Psoas muscle (tissue), 8 donors: Measurements from ENCODE around the gene PBX1. TPM values are rescaled to one million over a fixed set of nuclear protein-coding genes. Genes with fewer than 3 reads are reported as not detected.

ENCODE experiments used
- ATAC-seq, 4 donors: fragments of 200-7000 bp; cut with Tn5 transposase; one replicate each; pipeline ENCODE4 v1.9.1; 2020; ENCODE audit warnings: moderate library complexity in 3 of 4, mild to moderate bottlenecking in 2 of 4
- DNase-seq, 2 donors: peaks; one replicate each; pipeline ENCODE4 v3.0.0-alpha.2; 2020
- H3K27ac ChIP-seq: fragments of 200-600 bp; one replicate; pipeline ENCODE4 v1.8.0; 2022
- H3K27me3 ChIP-seq, 3 donors: fragments of 200-600 bp in 1 of 3; one replicate each; pipeline versions ENCODE4 v1.6.1 to v1.8.0; 2013 to 2022; ENCODE audit warnings: low read length in 2 of 3, mild to moderate bottlenecking in 2 of 3, moderate library complexity in 1 of 3; ENCODE audit not compliant: insufficient read depth in 3 of 3
- H3K36me3 ChIP-seq, 2 donors: fragments of 200-600 bp in 1 of 2; one replicate each; pipeline versions ENCODE4 v1.6.1 to v1.8.0; 2013 to 2022; ENCODE audit warnings: low read depth in 1 of 2, mild to moderate bottlenecking in 1 of 2, moderate library complexity in 1 of 2; ENCODE audit not compliant: insufficient read depth in 1 of 2
- H3K4me1 ChIP-seq: fragments of 200-600 bp; one replicate; pipeline ENCODE4 v1.8.0; 2022
- H3K4me3 ChIP-seq: fragments of 200-600 bp; one replicate; pipeline ENCODE4 v1.8.0; 2022; ENCODE audit warnings: mild to moderate bottlenecking
- H3K9me3 ChIP-seq: fragments of 200-600 bp; one replicate; pipeline ENCODE4 v1.8.0; 2022
- WGBS, 3 donors: extraction: QIAGEN DNeasy Blood & Tissue Kit; methylation state at CpG; one replicate each; pipeline versions ENCODE4 v1.1.6 to v1.1.7; 2013; 5-methylcytosine and 5-hydroxymethylcytosine counted together
- intact Hi-C, 2 donors: fragments of 100-400 bp; cut with DNase I; formaldehyde crosslinking; loops; one replicate each; pipeline versions ENCODE4 v1.11.0 to v1.14.2; 2022
- polyA plus RNA-seq, 3 donors: library from polyadenylated mRNA; stranded (reverse); fragments of 200-250 nt; gene quantifications; one replicate each; pipeline ENCODE4 v1.2.3, GENCODE V29; 2013
- total RNA-seq, 4 donors: library from RNA; stranded (reverse); fragmentation: NEBNext Ultra II Directional in 2 of 4; extraction: Animal tissue kit (Norgen Biotek cat#: 25700) in 2 of 4; gene quantifications; one replicate each; pipeline versions ENCODE4 v1.2.1 to v1.2.4, GENCODE V29; 2021 to 2023
- TF ChIP-seq, protein P1 (sequence below): fragments of 200-600 bp; IDR thresholded peaks from one replicate; pipeline ENCODE4 v1.8.0; 2022; ENCODE audit warnings: antibody characterized with exemption
- donor health status: healthy with polysubstance abuse.
- donor health status: DM: no; HTN: no; CAD: no; lungs with moderate emphysema.
- donor health status: Bipolar disorder and iron deficiency.
- donor health status: healthy.
- donor health status: DM: yes; HTN: yes; CAD: no.
- donor health status: DM: no; HTN: no; CAD: no.
- donor health status: DM: no; HTN: no; CAD: no.
- donor health status: DM: yes; HTN: yes; CAD: no.

Gene PBX1
- total and polyA plus RNA-seq, 7 donors, result 10.6 to 69.9 (median 59.3) TPM

DNA sequence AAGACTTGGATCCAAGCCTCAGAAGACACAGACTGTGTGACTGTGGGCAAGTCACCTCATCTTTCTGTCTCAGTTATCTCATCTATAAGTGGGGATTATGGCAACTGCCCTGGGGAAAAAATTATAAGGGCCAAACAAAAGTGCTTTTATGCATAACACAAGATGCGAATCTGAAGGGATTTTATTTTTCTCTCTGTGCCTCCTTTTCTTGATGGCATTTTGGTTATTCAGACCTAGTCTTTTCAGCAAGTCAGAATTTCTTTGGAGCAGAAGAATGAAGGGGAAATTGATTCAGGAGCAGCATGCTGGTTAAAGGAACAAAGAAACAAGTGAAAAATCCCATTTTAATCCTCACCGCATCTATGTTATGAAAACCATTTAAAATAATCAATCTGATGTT, 86.9 kb downstream of the PBX1 start:
- no peaks in the 10 kb centered on the region for H3K9me3 ChIP-seq
- 94 to 99% (median 97%) methylated on average over 2 of the region's 2 CpGs for WGBS, 3 donors
- ATAC-seq (no peak), DNase-seq (no peak)
- H3K27me3 ChIP-seq, result no peaks in the 10 kb centered on the region
- H3K4me1 ChIP-seq, result peaks cover 82% of the 10 kb centered on the region
- H3K27ac ChIP-seq, result peak overlapping the region; percentile 95
- TF ChIP-seq, protein P1, sequence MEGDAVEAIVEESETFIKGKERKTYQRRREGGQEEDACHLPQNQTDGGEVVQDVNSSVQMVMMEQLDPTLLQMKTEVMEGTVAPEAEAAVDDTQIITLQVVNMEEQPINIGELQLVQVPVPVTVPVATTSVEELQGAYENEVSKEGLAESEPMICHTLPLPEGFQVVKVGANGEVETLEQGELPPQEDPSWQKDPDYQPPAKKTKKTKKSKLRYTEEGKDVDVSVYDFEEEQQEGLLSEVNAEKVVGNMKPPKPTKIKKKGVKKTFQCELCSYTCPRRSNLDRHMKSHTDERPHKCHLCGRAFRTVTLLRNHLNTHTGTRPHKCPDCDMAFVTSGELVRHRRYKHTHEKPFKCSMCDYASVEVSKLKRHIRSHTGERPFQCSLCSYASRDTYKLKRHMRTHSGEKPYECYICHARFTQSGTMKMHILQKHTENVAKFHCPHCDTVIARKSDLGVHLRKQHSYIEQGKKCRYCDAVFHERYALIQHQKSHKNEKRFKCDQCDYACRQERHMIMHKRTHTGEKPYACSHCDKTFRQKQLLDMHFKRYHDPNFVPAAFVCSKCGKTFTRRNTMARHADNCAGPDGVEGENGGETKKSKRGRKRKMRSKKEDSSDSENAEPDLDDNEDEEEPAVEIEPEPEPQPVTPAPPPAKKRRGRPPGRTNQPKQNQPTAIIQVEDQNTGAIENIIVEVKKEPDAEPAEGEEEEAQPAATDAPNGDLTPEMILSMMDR, result no peak
- intact Hi-C loops, result loop anchor here in 1 of 2 donors (5.0 kb wide), 1 partner anchor 46 kb away; no protein-coding TSS in a partner anchor
- no peaks in the 10 kb centered on the region for H3K36me3 ChIP-seq
- H3K4me3 ChIP-seq, result no peak overlapping the region

- no peak for ATAC-seq
- Histone ChIP-seq H3K4me3 (no peak overlapping the region), H3K27ac (peak overlapping the region; percentile 95), H3K27me3 (no peaks in the 10 kb centered on the region), H3K36me3 (no peaks in the 10 kb centered on the region), H3K4me1 (peaks cover 78% of the 10 kb centered on the region), H3K9me3 (no peaks in the 10 kb centered on the region)
- 57 to 69% (median 59%) methylated on average over 6 of the region's 6 CpGs for WGBS, 3 donors
- intact Hi-C loops, result loop anchor here in 1 of 2 donors (5.0 kb wide), 1 partner anchor 45 kb away; no protein-coding TSS in a partner anchor
- no peak for DNase-seq
- TF ChIP-seq, protein P1, result no peak
These were observed 88.2 kb downstream of the PBX1 start for GRCh38 chr1:164647211-164647610.

DNA sequence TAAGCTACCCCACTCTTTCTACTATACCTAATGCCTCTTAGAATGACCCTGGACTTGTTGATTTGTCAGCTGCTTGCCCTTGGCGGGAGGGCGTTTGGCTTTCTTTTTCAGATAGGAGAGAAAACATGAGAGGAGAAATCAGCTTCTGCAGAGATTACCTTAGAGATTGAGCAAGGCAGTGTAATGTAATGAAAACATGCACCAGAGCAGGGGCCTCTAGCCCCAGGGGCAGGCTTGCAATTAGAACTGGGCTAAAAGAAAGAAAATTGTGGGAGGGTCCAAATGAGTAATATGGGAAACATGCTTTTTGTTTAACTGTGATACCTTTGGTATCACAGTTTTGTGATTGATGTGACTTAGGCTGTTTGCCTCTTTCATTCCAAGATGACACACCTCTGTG, 89.7 kb downstream of the PBX1 start:
- Histone ChIP-seq H3K27ac (peak overlapping the region; percentile 95), H3K4me3 (peak overlapping the region; percentile 16), H3K9me3 (no peaks in the 10 kb centered on the region), H3K4me1 (peaks cover 69% of the 10 kb centered on the region), H3K36me3 (no peaks in the 10 kb centered on the region), H3K27me3 (no peaks in the 10 kb centered on the region)
- 9 to 39% (median 32%) methylated on average over 2 of the region's 2 CpGs for WGBS, 3 donors
- DNase-seq, result no peak
- TF ChIP-seq, protein P1, result no peak
- intact Hi-C loops, result loop anchor here in 1 of 2 donors (5.0 kb wide), 1 partner anchor 44 kb away; no protein-coding TSS in a partner anchor
- ATAC-seq, result no peak

DNA sequence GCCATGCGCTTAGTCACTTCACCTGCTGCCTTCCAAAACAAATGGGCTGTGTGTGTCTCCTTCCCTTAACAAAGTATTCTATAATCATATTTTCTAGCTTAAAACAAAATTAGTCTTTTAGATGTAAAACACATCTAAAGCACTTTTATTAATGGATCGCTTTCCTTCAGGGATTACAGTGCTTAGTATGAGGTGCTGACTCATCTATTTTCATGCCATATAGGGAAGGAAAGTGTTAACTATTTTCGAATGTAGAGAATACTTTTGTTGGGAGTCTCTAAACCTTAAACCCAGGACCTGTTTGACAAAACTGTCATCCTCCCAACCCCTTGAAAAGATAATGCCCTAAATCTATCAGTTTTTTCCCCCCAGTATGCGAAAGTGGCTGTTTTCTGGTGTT, 90.2 kb downstream of the PBX1 start:
- Histone ChIP-seq H3K4me3 (no peak overlapping the region), H3K4me1 (peaks cover 64% of the 10 kb centered on the region), H3K27me3 (no peaks in the 10 kb centered on the region), H3K36me3 (no peaks in the 10 kb centered on the region), H3K9me3 (no peaks in the 10 kb centered on the region), H3K27ac (peak overlapping the region; percentile 95)
- TF ChIP-seq, protein P1, result no peak
- intact Hi-C loops, result loop anchor here in 1 of 2 donors (5.0 kb wide), 1 partner anchor 43 kb away; no protein-coding TSS in a partner anchor
- WGBS, 3 donors, result 78 to 91% (median 80%) methylated on average over 4 of the region's 4 CpGs
- no peak for ATAC-seq
- no peak for DNase-seq

- TF ChIP-seq, protein P1, result no peak
- Histone ChIP-seq H3K4me3 (no peak overlapping the region), H3K4me1 (peaks cover 52% of the 10 kb centered on the region), H3K9me3 (no peaks in the 10 kb centered on the region), H3K27ac (peak overlapping the region; percentile 31), H3K36me3 (no peaks in the 10 kb centered on the region), H3K27me3 (no peaks in the 10 kb centered on the region)
- intact Hi-C loops, result no loop called here
- WGBS, 3 donors, result 70 to 88% (median 78%) methylated on average over 2 of the region's 2 CpGs
- ATAC-seq (no peak), DNase-seq (no peak)
These were observed 91.5 kb downstream of the PBX1 start for GRCh38 chr1:164650531-164650930.
